VCaP (cell line): ENCODE measurements around the gene PKHD1.

ENCODE experiments used
- H3K27ac ChIP-seq: fragments of 450-650 bp; 2 replicates; pipeline ENCODE4 v1.5.1; 2017
- TF ChIP-seq, protein P1 (sequence below): fragments of 450-650 bp; conservative IDR thresholded peaks from 2 replicates; pipeline ENCODE4 v1.5.1; 2017; ENCODE audit warnings: mild to moderate bottlenecking, moderate library complexity

The PKHD1 gene

DNA sequence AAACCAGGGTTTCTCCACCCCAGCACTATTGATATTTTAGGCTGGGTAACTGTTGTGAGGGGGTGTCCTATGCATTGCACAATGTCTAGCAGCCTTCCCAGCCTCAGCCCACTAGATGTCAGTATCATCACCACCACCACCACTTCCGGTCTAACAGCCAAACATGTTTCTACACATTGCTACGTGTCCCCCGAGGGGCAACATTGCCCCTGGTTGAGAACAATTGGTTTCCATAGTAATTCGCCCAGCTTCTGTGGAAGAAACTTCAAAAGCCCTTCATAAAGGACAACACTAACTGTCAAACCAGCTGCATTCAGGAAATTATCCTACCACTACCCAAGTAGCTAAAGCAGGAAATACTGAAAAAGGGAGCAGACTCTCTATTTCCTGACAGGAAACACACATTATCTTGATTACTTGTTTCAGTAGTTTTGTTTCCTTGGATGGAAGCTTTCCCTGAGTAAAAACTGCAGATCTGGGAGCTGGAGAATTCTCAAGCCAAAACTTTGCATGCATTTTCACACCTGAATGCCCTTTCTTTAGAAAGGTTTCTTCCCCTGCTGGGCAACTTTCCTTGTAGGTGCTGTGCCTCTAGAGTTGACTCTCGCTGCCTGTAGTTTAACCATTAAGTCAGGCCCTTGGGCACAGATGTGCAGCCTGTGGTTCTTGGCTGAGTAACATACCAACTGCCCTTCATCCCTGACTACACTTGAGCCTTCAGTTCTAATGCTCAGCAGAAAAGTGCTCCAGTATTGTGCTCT lies 23.6 kb downstream of the PKHD1 start:
- H3K27ac ChIP-seq: no peak overlapping the region; the same call in 1 of the 2 replicates
- TF ChIP-seq, protein P1, sequence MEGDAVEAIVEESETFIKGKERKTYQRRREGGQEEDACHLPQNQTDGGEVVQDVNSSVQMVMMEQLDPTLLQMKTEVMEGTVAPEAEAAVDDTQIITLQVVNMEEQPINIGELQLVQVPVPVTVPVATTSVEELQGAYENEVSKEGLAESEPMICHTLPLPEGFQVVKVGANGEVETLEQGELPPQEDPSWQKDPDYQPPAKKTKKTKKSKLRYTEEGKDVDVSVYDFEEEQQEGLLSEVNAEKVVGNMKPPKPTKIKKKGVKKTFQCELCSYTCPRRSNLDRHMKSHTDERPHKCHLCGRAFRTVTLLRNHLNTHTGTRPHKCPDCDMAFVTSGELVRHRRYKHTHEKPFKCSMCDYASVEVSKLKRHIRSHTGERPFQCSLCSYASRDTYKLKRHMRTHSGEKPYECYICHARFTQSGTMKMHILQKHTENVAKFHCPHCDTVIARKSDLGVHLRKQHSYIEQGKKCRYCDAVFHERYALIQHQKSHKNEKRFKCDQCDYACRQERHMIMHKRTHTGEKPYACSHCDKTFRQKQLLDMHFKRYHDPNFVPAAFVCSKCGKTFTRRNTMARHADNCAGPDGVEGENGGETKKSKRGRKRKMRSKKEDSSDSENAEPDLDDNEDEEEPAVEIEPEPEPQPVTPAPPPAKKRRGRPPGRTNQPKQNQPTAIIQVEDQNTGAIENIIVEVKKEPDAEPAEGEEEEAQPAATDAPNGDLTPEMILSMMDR: peak; percentile 62

DNA sequence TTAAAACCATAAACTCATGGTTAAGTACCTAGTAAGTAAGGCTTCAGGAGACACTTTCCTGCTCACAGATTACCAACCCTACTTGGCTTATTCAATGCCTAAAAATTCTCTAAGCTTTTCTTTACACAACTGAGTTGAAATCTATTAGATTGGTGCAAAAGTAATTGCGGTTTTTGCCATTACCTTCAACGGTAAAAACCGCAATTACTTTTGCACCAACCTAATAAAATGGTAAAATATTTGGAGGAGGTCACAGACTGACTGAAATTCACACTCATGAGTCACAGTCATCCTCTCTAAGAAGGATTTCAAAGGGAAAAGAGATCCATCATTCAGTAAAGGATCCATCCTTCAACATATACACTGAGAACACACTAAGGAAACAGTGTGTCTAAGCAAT lies 25.9 kb downstream of the PKHD1 start:
- TF ChIP-seq, protein P1: no peak
- H3K27ac ChIP-seq: no peak overlapping the region

DNA sequence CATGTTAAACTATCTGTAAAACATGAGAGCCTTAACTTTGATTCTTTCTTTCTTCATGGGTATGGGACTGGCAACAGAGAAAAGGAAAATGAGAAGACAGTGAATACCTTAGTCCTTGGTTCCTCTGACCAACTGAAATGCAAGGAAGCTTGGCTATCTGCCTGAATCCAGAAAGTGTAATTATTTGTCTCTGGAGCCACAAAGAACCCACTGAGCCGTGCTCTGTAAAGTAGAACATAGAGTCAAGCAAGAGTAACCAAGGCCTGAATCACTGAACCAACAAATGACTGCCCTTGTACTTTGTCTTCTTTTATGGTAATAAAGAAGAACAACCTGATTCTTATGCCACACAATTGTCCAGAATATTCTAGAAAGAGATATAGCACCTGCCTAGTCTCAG lies 27.6 kb downstream of the PKHD1 start:
- TF ChIP-seq, protein P1: no peak

DNA sequence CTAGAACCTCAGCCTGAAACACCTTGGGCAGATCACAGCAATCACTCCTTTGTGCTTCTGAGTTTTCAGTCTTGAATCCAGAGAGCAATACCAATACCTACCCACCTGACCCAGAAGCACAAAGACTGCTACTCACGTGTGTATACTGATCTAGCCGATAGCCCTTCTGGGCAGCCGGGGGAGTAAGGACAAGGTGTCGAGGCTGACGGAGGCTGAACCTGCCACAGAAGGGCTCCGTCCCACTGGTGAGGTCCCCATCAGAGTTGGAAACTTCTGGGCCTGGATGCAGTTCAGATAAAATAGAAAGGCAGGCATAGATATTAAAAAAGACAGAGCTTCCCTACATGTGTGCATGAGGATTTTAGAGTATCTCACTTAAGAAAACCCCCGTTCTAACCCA lies 32.0 kb downstream of the PKHD1 start:
- TF ChIP-seq, protein P1: no peak
- H3K27ac ChIP-seq: no peak overlapping the region

More for the DNA sequence above, 27.6 kb downstream of the PKHD1 start:
- H3K27ac ChIP-seq: no peak overlapping the region

DNA sequence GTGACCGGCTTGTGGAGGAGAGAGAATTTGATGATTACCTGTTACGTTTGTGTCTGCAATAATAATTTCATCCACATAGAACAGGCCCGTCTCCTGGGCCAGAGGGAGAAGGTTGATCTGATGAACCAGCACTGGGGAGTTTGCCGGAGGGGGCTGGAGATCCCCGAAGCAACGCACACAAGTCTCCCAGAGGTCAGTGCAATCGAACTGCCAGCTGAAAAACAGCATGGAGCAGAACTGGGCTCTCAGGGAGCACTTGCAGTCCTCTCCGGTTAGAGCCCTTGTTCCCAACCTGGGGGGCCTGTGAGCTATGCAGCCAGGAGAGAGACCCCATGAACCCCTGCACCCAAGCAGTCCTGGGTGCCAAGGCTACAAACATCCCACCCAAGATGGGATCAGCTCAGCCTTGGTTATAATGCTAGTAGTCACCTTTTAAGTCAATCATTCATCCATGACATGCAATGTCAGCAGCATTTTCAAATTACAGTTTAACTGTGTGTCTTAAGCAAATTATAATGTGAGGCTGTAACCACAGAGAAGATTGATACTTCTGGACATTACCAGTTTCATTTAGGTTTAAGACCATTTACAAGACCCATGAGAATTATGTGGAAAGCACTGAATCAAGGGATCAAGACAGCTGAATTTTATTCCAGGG lies 34.2 kb downstream of the PKHD1 start:
- TF ChIP-seq, protein P1: no peak
- H3K27ac ChIP-seq: no peak overlapping the region

DNA sequence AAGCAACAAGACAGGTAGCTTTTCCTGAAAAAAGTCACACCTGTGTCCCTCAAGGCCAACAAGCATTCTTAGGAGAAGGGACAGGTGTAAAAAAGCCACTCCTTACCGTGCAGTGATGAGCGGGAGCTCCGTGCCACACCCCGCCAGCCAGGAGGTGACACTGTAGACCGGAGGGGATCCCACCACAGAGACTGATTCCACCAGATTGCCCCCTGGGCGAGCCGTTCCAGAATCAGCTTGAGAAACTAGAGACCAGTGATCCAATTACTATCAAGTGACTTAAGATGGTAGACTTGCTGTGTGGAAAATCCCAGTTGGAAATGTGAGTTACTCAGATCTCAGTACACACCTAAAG lies 37.4 kb downstream of the PKHD1 start:
- TF ChIP-seq, protein P1: no peak
- no peak overlapping the region for H3K27ac ChIP-seq

DNA sequence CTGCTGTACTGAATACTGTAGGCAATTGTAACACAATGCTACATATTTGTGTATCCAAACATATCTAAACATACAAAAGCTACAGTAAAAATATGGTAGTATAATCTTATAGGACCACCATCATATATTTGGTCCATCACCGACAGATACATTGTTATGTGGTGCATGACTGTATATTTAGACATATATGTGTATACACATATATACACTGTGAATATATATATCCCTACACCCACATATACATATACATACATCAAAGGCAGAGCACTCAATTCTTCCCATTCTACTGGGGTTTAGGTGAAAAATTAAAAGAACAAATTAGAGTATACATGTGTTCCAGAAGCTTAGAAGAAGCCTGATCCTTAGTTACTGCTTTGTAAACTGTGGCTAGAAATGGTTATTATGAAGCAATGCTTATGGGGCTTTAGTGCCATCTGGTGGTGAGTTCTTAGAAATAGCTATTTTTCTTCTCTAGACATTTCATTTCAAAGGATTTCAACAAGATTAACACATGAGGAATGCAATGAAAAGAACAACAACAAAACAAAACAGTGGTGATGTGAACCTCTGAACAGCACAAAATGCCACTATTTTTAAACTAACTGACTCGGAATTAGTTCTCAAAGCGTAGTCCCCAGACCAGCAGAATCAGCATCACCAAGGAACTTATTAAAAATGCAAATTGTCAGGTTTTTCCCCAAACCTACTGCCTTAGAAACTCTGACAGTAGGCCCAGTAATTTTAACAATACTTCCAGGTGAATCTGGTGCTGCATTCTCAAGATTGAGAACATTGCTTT lies 38.0 kb downstream of the PKHD1 start:
- TF ChIP-seq, protein P1: peak; percentile 80
- no peak overlapping the region for H3K27ac ChIP-seq
